Hepatocyte (in vitro differentiated cells): Measurements from ENCODE around the gene PPARA.

ENCODE experiments used
- EZH2 ChIP-seq: fragments of 200-600 bp; sonication (generic); IDR thresholded peaks from 2 replicates; pipeline ENCODE4 v1.6.1; 2016; ENCODE audit warnings: antibody characterized with exemption, mild to moderate bottlenecking, borderline replicate concordance
- EZH2phosphoT487 ChIP-seq: fragments of 200-600 bp; sonication (generic); IDR thresholded peaks from one replicate; pipeline ENCODE4 v1.6.1; 2018; ENCODE audit warnings: antibody characterized with exemption, mild to moderate bottlenecking, low read depth, moderate library complexity; ENCODE audit not compliant: unreplicated experiment, severe bottlenecking
- TF ChIP-seq, protein P1 (sequence below): fragments of 200-600 bp; sonication (generic); IDR thresholded peaks from 2 replicates; pipeline ENCODE4 v1.5.1; 2016; ENCODE audit warnings: antibody characterized with exemption, mild to moderate bottlenecking; ENCODE audit not compliant: poor library complexity

DNA sequence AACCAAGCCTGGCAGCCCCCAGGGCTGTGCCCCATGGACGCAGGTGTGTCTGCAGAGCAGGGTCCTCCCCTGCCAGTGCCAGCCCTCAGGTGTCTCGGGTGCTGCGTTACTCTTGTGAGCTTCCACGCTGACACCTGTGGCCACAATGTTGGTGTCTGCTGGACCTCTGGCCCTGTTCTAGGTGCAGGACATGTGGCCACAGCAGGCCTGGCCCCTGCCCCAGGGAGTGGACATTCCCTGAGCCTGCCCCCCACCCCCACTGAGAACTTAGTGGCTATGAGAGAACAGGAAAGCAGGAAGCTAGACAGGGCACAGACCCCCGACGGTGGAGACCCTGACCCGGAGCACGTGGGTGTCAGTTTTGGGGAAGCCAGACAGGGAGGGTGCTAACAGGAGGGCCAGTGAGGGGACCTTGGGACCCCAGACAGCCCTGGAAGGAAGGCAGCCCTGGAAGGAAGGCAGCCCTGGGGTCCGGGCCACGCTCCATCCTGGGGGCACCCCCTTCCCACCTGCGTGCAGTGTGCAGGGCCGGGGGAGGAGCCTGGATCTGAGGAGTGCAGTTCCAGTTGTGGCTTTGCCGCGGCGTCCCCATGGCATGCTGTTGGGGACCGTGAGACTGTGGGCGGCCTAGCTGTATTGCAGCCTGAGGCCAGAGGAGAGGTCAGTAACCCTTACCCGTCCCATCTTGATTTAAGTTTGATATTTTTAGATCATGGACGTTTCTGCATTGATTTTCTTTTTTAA, 43.9 kb upstream of the PPARA start:
- TF ChIP-seq, protein P1, sequence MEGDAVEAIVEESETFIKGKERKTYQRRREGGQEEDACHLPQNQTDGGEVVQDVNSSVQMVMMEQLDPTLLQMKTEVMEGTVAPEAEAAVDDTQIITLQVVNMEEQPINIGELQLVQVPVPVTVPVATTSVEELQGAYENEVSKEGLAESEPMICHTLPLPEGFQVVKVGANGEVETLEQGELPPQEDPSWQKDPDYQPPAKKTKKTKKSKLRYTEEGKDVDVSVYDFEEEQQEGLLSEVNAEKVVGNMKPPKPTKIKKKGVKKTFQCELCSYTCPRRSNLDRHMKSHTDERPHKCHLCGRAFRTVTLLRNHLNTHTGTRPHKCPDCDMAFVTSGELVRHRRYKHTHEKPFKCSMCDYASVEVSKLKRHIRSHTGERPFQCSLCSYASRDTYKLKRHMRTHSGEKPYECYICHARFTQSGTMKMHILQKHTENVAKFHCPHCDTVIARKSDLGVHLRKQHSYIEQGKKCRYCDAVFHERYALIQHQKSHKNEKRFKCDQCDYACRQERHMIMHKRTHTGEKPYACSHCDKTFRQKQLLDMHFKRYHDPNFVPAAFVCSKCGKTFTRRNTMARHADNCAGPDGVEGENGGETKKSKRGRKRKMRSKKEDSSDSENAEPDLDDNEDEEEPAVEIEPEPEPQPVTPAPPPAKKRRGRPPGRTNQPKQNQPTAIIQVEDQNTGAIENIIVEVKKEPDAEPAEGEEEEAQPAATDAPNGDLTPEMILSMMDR = no peak
- TF ChIP-seq EZH2phosphoT487 (no peak), EZH2 (no peak)
